Right cardiac atrium (tissue), 5 donors: ENCODE measurements around the gene TULP4. TPM values are rescaled to one million over a fixed set of nuclear protein-coding genes. Genes with fewer than 3 reads are reported as not detected.
"Not testable (repeated sequence)": the region's sequence is repeated elsewhere in the genome, so short reads cannot be mapped to it uniquely, and the experiment has no call there.

ENCODE experiments used
- ATAC-seq, 2 donors: fragments of 200-7000 bp; cut with Tn5 transposase; one replicate each; pipeline versions ENCODE4 v1.8.0 to v1.9.1; 2020; ENCODE audit warnings: moderate library complexity in 2 of 2, mild to moderate bottlenecking in 1 of 2
- DNase-seq, 3 donors: peaks; one replicate each; pipeline ENCODE4 v3.0.0-alpha.2; 2020
- H3K27ac ChIP-seq: one replicate; pipeline ENCODE4 v1.5.1; 2013; ENCODE audit warnings: mild to moderate bottlenecking, low read length, control low read depth, moderate library complexity
- H3K27me3 ChIP-seq: one replicate; pipeline ENCODE4 v1.6.1; 2013; ENCODE audit not compliant: control insufficient read depth, insufficient read depth
- H3K4me1 ChIP-seq: one replicate; pipeline ENCODE4 v1.6.1; 2013; ENCODE audit warnings: low read length; ENCODE audit not compliant: control insufficient read depth, insufficient read depth
- H3K4me3 ChIP-seq: one replicate; pipeline ENCODE4 v1.5.1; 2013; ENCODE audit warnings: low read length, control low read depth
- H3K9me3 ChIP-seq: one replicate; pipeline ENCODE4 v1.6.1; 2013; ENCODE audit warnings: low read length; ENCODE audit not compliant: control insufficient read depth
- WGBS: extraction: QIAGEN DNeasy Blood & Tissue Kit; methylation state at CpG from one replicate; pipeline ENCODE4 v1.1.7; 2013; 5-methylcytosine and 5-hydroxymethylcytosine counted together
- intact Hi-C, 4 donors: fragments of 100-400 bp; cut with DNase I; formaldehyde crosslinking; loops; one replicate each; pipeline versions ENCODE4 v1.11.0 to v1.14.0; 2022 to 2023
- polyA plus RNA-seq: library from polyadenylated mRNA; stranded (reverse); fragments of 200-250 nt; gene quantifications from one replicate; pipeline ENCODE4 v1.2.3, GENCODE V29; 2013
- total RNA-seq, 4 donors: library from RNA; stranded (reverse); fragmentation: NEBNext Ultra II Directional; extraction: Animal tissue kit (Norgen Biotek cat#: 25700); gene quantifications; one replicate each; pipeline ENCODE4 v1.2.1, GENCODE V29; 2021
- donor health status: healthy with polysubstance abuse.
- donor health status: DM: no; HTN: yes; CAD: no.
- donor health status: DM: no; HTN: no; CAD: no.
- donor health status: DM: no; HTN: yes; CAD: no; lungs with severe emphysema.
- donor health status: DM: yes; HTN: yes; CAD: no.

Gene TULP4
- total and polyA plus RNA-seq, 5 donors: 14.7 to 228 (median 171) TPM

DNA sequence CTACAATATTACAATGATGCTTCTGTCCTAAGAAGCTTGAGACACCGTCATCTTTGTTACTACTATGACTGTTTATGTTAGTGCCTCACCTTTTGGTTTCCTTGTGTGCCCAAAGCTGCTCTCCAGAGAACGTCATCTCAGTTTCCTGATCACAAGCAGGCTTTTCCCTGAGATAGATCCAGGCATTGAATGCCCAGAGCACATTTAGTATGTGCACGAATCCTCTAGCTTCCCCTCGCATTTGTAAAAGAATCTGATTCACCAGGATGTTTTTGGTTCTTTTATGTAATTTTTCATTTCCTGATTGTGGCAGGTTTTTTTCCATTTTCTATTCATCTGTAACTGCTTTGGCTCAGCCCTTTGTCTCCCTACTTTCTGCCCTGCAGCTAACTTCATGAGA lies 147.5 kb downstream of the TULP4 start:
- H3K27ac ChIP-seq: no peak overlapping the region
- WGBS: 91% methylated on average over 4 of the region's 4 CpGs
- intact Hi-C loops: no loop called here
- no peaks in the 10 kb centered on the region for H3K27me3 ChIP-seq
- no peak for ATAC-seq
- H3K9me3 ChIP-seq: no peaks in the 10 kb centered on the region
- H3K4me1 ChIP-seq: no peaks in the 10 kb centered on the region
- H3K4me3 ChIP-seq: no peak overlapping the region
- DNase-seq: no peak

DNA sequence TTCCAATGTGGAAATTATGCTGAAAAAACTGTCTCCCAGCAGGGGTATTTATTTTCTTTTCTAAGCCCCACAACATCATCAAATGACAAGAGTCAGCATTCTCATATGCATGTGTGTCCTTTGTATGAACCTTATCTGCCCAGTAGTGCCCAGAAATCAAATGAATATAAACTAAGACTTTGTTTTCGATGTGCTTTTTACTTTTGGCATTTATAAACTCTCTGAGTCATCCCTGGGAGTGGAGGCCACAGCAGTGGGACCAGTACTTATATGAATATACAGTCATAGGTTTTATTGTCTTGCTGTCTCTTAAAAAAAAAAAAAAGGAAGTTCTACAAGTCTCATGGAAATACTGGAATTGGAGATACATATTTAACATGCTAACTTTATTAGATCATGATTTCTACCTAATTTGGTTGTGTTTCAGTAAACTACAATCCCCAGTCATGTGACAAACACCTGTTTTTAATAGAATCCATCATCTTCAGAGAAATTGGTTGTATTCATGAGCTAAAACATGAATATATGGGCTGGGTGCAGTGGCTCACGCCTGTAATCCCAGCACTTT lies 148.4 kb downstream of the TULP4 start:
- intact Hi-C loops: no loop called here
- no peaks in the 10 kb centered on the region for H3K27me3 ChIP-seq
- no peak overlapping the region for H3K27ac ChIP-seq
- ATAC-seq (no peak), DNase-seq (no peak)
- H3K4me3 ChIP-seq: no peak overlapping the region
- WGBS: 80% methylated on average over 2 of the region's 2 CpGs
- no peaks in the 10 kb centered on the region for H3K4me1 ChIP-seq
- H3K9me3 ChIP-seq: no peaks in the 10 kb centered on the region

DNA sequence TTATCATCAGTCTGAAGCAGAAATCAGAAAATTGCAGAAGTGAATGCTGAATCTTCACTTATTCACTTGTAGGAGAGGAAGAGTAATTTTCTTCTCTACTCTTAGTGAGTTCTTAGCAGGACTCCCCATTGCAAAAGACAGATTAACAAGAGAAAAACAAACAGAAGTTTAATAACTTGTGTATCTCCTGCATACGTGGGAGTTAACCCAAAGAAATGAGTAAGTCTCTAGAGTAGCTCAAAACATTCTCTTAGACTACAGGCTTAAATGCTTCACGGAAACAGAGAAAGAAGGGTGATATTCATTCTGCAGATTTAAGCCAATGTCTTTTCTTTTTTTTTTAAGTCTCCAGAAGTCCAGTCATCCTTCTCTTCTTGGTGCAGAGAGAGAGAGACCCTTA lies 149.7 kb downstream of the TULP4 start:
- ATAC-seq: no peak
- Histone ChIP-seq H3K4me1 (no peaks in the 10 kb centered on the region), H3K4me3 (no peak overlapping the region), H3K27ac (no peak overlapping the region), H3K27me3 (no peaks in the 10 kb centered on the region), H3K9me3 (no peaks in the 10 kb centered on the region)
- no peak for DNase-seq
- intact Hi-C loops: no loop called here
- 68% methylated on average over 2 of the region's 2 CpGs for WGBS

DNA sequence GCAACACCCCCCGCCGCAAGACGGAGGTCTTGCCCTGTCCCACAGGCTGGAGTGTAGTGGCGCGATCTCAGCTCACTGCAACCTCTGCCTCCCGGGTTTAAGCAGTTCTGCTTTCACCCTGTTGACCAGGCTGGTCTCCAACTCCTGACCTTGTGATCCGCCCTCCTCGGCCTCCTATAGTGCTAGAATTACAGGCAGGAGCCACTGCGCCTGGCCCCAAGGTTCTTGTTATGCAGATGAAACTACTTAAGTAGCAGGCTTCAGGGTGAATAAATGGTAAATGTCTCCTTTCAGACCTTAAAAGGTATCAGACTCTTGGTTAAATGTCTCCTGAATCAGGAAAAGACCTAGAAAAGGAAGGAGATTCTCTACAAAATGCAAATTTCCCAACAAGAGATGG lies 152.2 kb downstream of the TULP4 start:
- DNase-seq (no peak), ATAC-seq (no peak)
- Histone ChIP-seq H3K27ac (no peak overlapping the region), H3K9me3 (no peaks in the 10 kb centered on the region), H3K4me3 (no peak overlapping the region), H3K27me3 (no peaks in the 10 kb centered on the region), H3K4me1 (no peaks in the 10 kb centered on the region)
- intact Hi-C loops: no loop called here
- WGBS: 88% methylated on average over 9 of the region's 9 CpGs

DNA sequence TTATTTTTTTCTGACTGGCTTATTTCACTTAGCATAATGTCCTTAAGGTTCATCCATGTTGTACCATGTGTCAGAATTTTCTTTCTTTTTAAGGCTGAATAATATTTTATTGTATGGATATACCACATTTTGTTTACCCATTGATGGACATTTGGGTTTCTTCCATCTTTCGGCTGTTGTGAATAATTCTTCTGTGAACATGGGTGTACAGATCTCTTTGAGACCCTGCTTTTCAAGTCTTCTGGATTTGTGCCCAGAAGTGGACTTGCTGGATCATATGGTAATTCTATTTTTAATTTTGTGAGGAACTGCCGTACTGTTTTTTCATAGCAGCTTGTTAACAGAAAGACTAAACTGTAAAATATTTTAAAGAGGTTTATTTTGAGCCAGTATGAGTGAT lies 153.0 kb downstream of the TULP4 start:
- ATAC-seq (no peak), DNase-seq (no peak)
- Histone ChIP-seq H3K9me3 (no peaks in the 10 kb centered on the region), H3K4me3 (no peak overlapping the region), H3K27me3 (no peaks in the 10 kb centered on the region), H3K4me1 (no peaks in the 10 kb centered on the region), H3K27ac (no peak overlapping the region)
- intact Hi-C loops: no loop called here
- 65% methylated on average over 2 of the region's 2 CpGs for WGBS

DNA sequence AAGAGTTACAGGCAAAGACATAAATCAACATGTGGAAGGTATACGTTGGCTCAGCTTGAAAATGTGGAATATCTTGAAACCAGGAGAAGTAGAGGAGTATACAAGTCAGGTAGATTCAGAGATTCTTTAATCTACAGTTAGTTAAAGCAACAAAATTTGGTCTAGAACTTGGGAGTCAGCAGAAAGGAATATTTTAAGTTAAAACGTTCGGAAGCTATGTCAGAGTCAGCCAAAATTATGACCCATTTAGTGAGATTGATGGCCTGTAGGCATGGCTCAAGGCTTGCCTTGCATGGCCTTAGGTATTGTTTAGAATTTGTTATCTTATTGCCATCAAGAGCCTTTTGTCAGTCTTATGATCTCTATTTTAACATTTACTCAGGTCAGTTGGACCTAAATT lies 153.5 kb downstream of the TULP4 start:
- 73% methylated on average over 3 of the region's 3 CpGs for WGBS
- Histone ChIP-seq H3K4me1 (no peaks in the 10 kb centered on the region), H3K27me3 (no peaks in the 10 kb centered on the region), H3K27ac (no peak overlapping the region), H3K4me3 (no peak overlapping the region), H3K9me3 (no peaks in the 10 kb centered on the region)
- intact Hi-C loops: no loop called here
- DNase-seq: no peak
- ATAC-seq: no peak

DNA sequence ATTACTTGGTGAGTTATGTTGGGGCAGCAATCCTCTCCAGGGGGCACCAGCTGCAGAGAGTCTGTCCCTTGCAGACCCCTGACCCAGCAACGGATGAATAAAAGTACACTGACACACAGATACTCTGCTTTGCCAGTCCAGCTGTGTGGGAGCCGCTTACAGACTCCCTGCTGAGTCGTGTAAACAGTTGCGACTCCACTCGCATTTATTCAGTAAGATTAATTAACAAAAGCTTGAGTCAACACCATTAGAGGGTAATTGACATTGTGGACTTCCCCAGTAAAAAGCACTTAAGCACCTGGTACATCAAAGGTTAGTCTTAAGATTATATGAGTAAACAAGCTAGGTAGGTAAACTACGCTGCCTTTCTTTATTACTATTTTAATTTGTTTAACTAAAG lies 155.7 kb downstream of the TULP4 start:
- WGBS: 78% methylated on average over 6 of the region's 6 CpGs
- H3K27me3 ChIP-seq: no peaks in the 10 kb centered on the region
- H3K4me3 ChIP-seq: no peak overlapping the region
- ATAC-seq (no peak), DNase-seq (no peak)
- intact Hi-C loops: no loop called here
- H3K27ac ChIP-seq: no peak overlapping the region
- no peaks in the 10 kb centered on the region for H3K9me3 ChIP-seq
- no peaks in the 10 kb centered on the region for H3K4me1 ChIP-seq

DNA sequence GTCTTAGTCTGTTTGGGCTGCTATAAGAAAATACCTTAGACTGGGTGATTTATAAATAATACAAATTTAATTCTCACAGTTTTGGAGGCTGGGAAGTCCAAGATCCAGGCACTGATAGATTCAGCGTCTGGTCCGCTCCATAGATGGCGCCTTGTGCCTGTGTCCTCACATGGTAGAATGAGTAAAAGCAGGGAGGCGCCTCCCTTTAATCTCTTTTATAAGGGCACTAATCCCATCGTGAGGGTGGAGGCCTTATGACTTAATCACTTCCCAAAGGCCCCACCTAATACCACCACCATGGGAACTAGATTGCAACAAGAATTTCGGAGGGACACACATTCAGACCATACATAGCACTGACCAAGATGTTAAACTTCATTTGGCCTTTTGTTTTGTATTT lies 156.4 kb downstream of the TULP4 start:
- 88% methylated on average over 6 of the region's 6 CpGs for WGBS
- Histone ChIP-seq H3K4me3 (no peak overlapping the region), H3K27me3 (no peaks in the 10 kb centered on the region), H3K9me3 (no peaks in the 10 kb centered on the region), H3K27ac (no peak overlapping the region), H3K4me1 (no peaks in the 10 kb centered on the region)
- ATAC-seq (no peak), DNase-seq (no peak)
- intact Hi-C loops: no loop called here

DNA sequence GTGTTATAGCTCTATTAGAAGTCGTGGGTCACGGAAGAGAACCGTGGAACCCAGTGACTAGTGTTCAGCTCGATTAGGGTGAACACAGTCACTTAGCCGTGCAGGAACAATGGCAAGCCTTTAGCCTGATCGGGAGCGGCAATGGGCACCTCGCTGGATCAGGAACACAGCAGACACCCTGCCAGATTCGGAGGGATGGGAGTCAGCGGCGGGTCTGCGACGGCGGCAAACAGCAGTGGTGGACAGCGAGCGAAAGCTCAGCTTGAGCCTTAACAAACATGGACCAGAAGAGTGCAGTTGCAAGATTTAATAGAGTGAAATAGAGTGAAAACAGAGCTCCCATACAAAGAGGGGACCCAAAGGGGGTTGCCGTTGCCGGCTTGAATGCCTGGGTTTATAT lies 157.8 kb downstream of the TULP4 start:
- H3K9me3 ChIP-seq, DNase-seq, H3K4me3 ChIP-seq, ATAC-seq, H3K4me1 ChIP-seq, intact Hi-C loops, H3K27me3 ChIP-seq, H3K27ac ChIP-seq: not testable (repeated sequence)
- WGBS: 97% methylated on average over 18 of the region's 18 CpGs

DNA sequence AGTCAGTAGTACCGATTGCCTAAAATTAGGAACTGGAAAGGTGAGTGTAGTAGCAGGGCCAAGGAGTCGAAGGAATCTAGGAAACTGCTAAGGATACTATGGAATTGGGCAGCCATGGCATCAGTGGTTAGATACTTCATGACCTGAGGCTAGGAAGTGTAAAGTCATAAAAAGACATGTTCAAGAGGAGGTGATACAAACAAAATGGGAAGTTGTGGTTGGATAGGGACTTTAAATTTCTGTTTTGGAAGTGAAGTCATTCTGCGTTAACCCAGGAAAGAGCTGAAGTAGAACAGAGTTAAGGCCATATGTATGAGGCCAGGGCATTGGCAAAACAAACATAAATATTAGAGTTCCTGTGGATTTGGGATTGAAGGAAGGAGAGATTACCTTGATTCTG lies 159.1 kb downstream of the TULP4 start:
- DNase-seq (no peak), ATAC-seq (no peak)
- Histone ChIP-seq H3K4me1 (peaks cover 3% of the 10 kb centered on the region), H3K27ac (no peak overlapping the region), H3K9me3 (no peaks in the 10 kb centered on the region), H3K27me3 (no peaks in the 10 kb centered on the region), H3K4me3 (no peak overlapping the region)
- intact Hi-C loops: no loop called here
- WGBS: 92% methylated on average over 3 of the region's 3 CpGs

DNA sequence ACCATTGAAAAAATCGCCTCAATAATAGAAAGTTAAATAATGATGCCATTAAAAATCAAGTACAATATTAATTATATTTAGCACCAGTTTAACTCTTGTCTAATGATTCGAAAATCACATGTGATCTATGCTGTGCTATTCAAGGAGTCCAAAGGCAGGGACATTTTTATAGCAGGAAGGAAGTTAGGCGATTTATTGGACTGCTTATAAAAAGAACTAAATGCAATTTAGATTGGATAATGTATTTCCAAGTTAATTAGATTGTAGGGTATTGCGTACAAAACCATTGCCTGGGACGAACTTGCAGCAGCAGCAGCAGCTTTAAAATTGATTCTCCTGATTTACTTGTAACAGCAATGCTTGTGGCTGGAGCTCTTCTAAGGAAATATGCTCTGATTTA lies 160.2 kb downstream of the TULP4 start:
- no peaks in the 10 kb centered on the region for H3K27me3 ChIP-seq
- H3K4me1 ChIP-seq: peaks cover 3% of the 10 kb centered on the region
- ATAC-seq: no peak
- 73% methylated on average over 5 of the region's 5 CpGs for WGBS
- intact Hi-C loops: no loop called here
- no peak overlapping the region for H3K4me3 ChIP-seq
- no peak overlapping the region for H3K27ac ChIP-seq
- DNase-seq: no peak
- no peaks in the 10 kb centered on the region for H3K9me3 ChIP-seq

DNA sequence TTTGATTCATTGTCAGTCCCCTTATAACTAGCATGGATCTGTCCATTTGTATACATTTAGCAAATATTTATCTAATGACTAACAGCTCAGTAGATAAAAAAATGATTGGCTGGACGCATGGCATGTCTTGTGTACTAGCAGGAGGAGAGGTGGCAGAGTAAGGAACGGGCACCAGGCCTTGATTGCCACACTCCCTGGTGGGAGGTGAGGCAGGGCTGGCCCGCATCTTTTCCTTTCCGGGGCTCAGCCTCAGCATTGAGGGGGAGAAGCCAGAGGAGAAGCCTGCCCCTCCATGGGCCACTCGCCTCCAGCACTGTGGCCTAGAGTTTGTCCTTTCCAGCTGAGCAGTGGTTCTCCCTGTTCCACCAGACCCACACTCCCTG lies 162.7 kb downstream of the TULP4 start:
- Histone ChIP-seq H3K27ac (no peak overlapping the region), H3K4me3 (no peak overlapping the region)

More for the DNA sequence above, 162.7 kb downstream of the TULP4 start:
- Histone ChIP-seq H3K27me3 (no peaks in the 10 kb centered on the region), H3K9me3 (no peaks in the 10 kb centered on the region), H3K4me1 (peaks cover 3% of the 10 kb centered on the region)
- intact Hi-C loops: no loop called here
- peak in 1 of 2 donors; percentile 22 for ATAC-seq
- no peak for DNase-seq
- WGBS: 82% methylated on average over 5 of the region's 5 CpGs
